Caco-2 (cell line): ENCODE results near the gene AKR1C2. TPM values are rescaled to one million over a fixed set of nuclear protein-coding genes. Genes with fewer than 3 reads are reported as not detected.
"Not testable (repeated sequence)": the region's sequence is repeated elsewhere in the genome, so short reads cannot be mapped to it uniquely, and the experiment has no call there.

Experiments
- BruUV-seq: library from RNA; stranded (reverse); fragments of 400-500 nt; replicated peaks from 2 replicates; lab custom pipeline; 2021; lab: Mats Ljungman, UMichigan
- CTCF ChIA-PET: fragments of 300-600 bp; sonication (Branson Sonifier 250); formaldehyde crosslinking; loops from one replicate; lab custom pipeline; 2022; ENCODE audit warnings: antibody characterized with exemption; lab: Charles Lee
- POLR2A ChIA-PET: fragments of 300-600 bp; sonication (Branson Sonifier 250); formaldehyde crosslinking; loops from one replicate; lab custom pipeline; 2022; ENCODE audit warnings: antibody characterized with exemption; lab: Charles Lee
- DNase-seq, 2 experiments: peaks; one replicate each; pipeline versions ENCODE4 v3.0.0 to v3.0.0-alpha.2; 2020 to 2022
- H3K27me3 ChIP-seq: replicated peaks from 2 replicates; pipeline ENCODE4 v1.6.0; 2011; ENCODE audit warnings: low read length; ENCODE audit not compliant: control insufficient read depth, insufficient read depth
- H3K36me3 ChIP-seq: 2 replicates; pipeline ENCODE4 v1.5.1; 2011; ENCODE audit warnings: low read length; ENCODE audit not compliant: control insufficient read depth, insufficient read depth
- H3K4me1 ChIP-seq: fragments of 250-450 bp; sonication (Bioruptor Pico); 2 replicates; pipeline ENCODE4 v1.5.1; 2020; ENCODE audit warnings: mild to moderate bottlenecking
- H3K4me3 ChIP-seq: 2 replicates; pipeline ENCODE4 v1.5.1; 2011; ENCODE audit warnings: low read depth, mild to moderate bottlenecking, control low read depth, low read length
- H3K9me3 ChIP-seq: fragments of 250-450 bp; sonication (Bioruptor Pico); 2 replicates; pipeline ENCODE4 v1.5.1; 2020; ENCODE audit warnings: mild to moderate bottlenecking, moderate library complexity
- H3K27ac Mint-ChIP-seq: one replicate; pipeline ENCODE4 v1.8.0; 2022; ENCODE audit warnings: mixed read lengths; ENCODE audit not compliant: unreplicated experiment
- H3K27me3 Mint-ChIP-seq: one replicate; pipeline ENCODE4 v1.8.0; 2022; ENCODE audit warnings: mixed read lengths; ENCODE audit not compliant: insufficient read depth, unreplicated experiment
- H3K36me3 Mint-ChIP-seq: one replicate; pipeline ENCODE4 v1.8.0; 2022; ENCODE audit warnings: mild to moderate bottlenecking, mixed read lengths; ENCODE audit not compliant: insufficient read depth, unreplicated experiment
- H3K4me1 Mint-ChIP-seq: one replicate; pipeline ENCODE4 v1.8.0; 2022; ENCODE audit warnings: low read depth, mixed read lengths; ENCODE audit not compliant: unreplicated experiment
- H3K4me3 Mint-ChIP-seq: one replicate; pipeline ENCODE4 v1.8.0; 2022; ENCODE audit warnings: mild to moderate bottlenecking, moderate library complexity, mixed read lengths; ENCODE audit not compliant: unreplicated experiment
- H3K9me3 Mint-ChIP-seq: one replicate; pipeline ENCODE4 v1.8.0; 2022; ENCODE audit warnings: mixed read lengths; ENCODE audit not compliant: unreplicated experiment
- intact Hi-C: fragments of 100-400 bp; cut with micrococcal nuclease; formaldehyde crosslinking; loops from one replicate; pipeline ENCODE4 v1.10.0; 2022; ENCODE audit not compliant: unreplicated experiment
- total RNA-seq: library from RNA; stranded (reverse); gene quantifications from 2 replicates; pipeline ENCODE4 v1.2.3, GENCODE V29; 2022

Gene AKR1C2
- total RNA-seq, 1 experiment from 2014 or later: 41.7 TPM

DNA sequence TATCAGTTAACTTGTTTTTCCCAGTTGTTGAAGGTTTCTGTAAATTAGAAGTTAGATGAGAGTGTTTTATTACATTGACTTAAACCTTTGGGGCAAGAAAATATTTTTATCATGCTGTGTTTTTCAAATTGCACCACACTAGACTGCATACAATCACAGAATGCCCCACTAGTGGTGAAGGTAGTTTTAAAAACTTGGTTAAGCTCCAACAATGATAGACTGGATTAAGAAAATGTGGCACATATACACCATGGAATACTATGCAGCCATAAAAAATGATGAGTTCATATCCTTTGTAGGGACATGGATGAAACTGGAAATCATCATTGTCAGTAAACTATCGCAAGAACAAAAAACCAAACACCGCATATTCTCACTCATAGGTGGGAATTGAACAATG, 33.3 kb downstream of the AKR1C2 start:
- H3K27me3 ChIP-seq, H3K9me3 ChIP-seq, BruUV-seq, H3K27ac Mint-ChIP-seq, H3K4me1 Mint-ChIP-seq, POLR2A ChIA-PET, H3K4me3 Mint-ChIP-seq, intact Hi-C loops, H3K4me3 ChIP-seq, CTCF ChIA-PET, H3K36me3 ChIP-seq, H3K9me3 Mint-ChIP-seq, DNase-seq, H3K4me1 ChIP-seq, H3K36me3 Mint-ChIP-seq, H3K27me3 Mint-ChIP-seq: not testable (repeated sequence)

DNA sequence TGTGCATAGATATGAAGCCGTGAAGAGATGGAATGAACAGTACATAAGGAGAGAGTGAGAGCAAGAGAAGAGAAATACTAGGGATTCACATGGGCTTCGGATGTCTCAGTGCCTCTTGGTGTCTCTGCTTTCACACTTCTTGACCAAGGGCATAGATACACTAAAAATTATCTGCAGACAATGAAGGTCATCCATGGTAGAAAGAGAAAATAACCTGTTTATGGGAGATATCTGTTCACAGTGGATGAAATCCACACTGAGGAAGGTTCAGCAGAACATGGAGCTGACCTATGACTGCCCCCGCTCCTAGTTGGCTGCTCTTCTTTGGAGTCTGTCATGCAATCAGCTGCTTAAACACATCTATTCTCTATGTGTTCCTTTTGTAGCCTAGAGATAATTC, 34.4 kb downstream of the AKR1C2 start:
- CTCF ChIA-PET, H3K4me3 ChIP-seq, H3K9me3 ChIP-seq, H3K4me1 ChIP-seq, H3K36me3 Mint-ChIP-seq, H3K4me1 Mint-ChIP-seq, H3K27me3 Mint-ChIP-seq, H3K27me3 ChIP-seq, H3K36me3 ChIP-seq, POLR2A ChIA-PET, intact Hi-C loops, DNase-seq, H3K27ac Mint-ChIP-seq, H3K4me3 Mint-ChIP-seq, H3K9me3 Mint-ChIP-seq, BruUV-seq: not testable (repeated sequence)

DNA sequence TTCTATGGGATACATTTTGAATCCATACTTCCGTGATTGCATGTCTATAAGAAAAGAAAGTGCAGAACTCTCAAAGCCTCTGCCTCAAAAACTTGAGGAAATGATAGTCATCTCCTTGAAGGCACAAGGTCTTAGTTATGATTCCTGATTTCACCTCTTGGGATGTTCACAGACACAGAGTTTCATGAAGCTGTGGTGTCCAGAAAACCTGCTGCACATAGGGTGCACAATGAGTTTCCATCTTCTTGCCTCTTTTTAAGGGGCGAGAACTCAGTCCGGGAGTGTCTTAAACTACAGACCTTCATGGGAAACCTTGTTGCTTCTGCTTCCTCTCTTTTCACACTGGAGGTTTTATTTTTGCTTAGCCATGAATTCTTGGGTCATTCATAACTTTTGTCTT, 36.5 kb downstream of the AKR1C2 start:
- CTCF ChIA-PET, H3K4me3 Mint-ChIP-seq, POLR2A ChIA-PET, H3K36me3 ChIP-seq, H3K27me3 ChIP-seq, H3K4me1 Mint-ChIP-seq, H3K36me3 Mint-ChIP-seq, H3K27ac Mint-ChIP-seq, H3K27me3 Mint-ChIP-seq, DNase-seq, H3K9me3 ChIP-seq, H3K4me1 ChIP-seq, H3K9me3 Mint-ChIP-seq, intact Hi-C loops, BruUV-seq, H3K4me3 ChIP-seq: not testable (repeated sequence)

DNA sequence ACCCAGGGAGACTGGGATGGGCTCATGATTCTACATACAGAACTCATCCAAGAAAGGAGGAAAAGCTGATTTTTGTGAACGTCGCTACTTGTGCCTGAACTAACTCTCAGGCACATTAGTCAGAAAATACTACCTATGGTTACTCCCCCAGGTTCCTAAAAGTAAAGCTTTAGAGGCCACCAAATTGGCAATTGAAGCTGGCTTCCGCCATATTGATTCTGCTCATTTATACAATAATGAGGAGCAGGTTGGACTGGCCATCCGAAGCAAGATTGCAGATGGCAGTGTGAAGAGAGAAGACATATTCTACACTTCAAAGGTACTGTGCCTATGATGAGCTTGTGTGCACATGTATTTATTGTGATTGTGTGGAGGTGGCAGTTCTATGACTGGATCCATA, 37.9 kb downstream of the AKR1C2 start:
- H3K4me1 ChIP-seq, intact Hi-C loops, DNase-seq, H3K27me3 ChIP-seq, H3K4me3 Mint-ChIP-seq, H3K9me3 ChIP-seq, CTCF ChIA-PET, H3K9me3 Mint-ChIP-seq, BruUV-seq, H3K4me3 ChIP-seq, H3K36me3 ChIP-seq, H3K4me1 Mint-ChIP-seq, H3K36me3 Mint-ChIP-seq, H3K27me3 Mint-ChIP-seq, H3K27ac Mint-ChIP-seq, POLR2A ChIA-PET: not testable (repeated sequence)

DNA sequence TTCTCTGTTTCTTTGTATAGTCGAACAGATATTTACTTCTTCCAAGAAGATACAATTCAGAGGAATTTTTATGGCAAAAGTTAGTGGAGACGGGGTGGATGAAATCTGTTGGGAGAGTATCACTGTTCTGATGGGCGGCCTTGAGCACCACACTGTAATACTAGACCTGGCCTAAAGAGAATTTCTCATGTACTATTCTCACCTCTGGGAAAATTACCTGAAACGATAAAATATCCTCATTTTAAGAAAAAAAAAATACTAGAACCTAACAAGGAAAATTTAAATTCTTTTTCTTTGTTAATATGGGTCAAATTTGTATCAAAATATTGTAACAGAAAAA, 39.9 kb downstream of the AKR1C2 start:
- H3K4me1 Mint-ChIP-seq, H3K9me3 ChIP-seq, H3K36me3 Mint-ChIP-seq, CTCF ChIA-PET, H3K4me3 Mint-ChIP-seq, H3K27me3 ChIP-seq, H3K9me3 Mint-ChIP-seq, BruUV-seq, POLR2A ChIA-PET, H3K27ac Mint-ChIP-seq, intact Hi-C loops, H3K36me3 ChIP-seq, H3K27me3 Mint-ChIP-seq, H3K4me1 ChIP-seq, H3K4me3 ChIP-seq, DNase-seq: not testable (repeated sequence)

DNA sequence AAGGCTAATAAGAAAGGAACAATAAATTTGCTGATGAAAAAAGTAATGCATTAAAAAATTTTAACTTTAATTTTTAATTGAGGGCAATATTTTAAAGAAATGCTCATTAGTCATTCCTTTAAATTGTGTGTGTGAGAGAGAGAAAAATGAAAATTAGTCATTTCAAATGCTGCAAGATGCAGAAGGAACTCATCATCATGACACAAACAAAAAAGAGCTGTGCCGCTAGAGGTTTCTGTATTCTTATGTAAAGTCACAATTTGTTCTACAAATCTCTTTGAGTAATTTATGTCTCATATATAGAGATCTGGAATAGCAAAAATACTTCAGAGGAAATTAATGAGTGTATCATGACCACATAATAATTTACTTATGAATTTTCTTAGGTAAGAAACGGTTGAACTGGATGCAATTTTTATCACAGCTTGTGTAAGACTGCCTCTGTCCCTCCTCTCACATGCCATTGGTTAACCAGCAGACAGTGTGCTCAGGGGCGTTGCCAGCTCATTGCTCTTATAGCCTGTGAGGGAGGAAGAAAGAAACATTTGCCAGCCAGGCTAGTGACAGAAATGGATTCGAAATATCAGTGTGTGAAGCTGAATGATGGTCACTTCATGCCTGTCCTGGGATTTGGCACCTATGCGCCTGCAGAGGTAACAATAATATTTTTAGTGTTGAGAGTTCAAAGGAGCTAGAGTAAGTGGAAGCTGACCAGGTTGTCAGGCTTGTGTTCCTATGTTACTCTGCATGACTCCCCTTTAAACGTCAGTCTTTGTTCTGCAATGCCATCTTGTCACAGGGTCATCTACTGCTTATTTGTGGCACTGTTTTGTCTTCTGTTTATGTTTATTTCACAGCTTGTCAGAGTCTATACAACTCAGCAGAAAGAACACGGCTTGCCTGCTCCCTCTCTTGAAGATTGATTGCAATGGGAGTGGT, 40.5 kb downstream of the AKR1C2 start, which contains the start of gene AKR1C1:
AKR1C1 (plus strand) TSS at position 540 of the 939 bp plus-strand sequence; CDS start at position 570, 30 bp downstream.
- DNase-seq, H3K9me3 ChIP-seq, H3K4me1 Mint-ChIP-seq, H3K36me3 ChIP-seq, POLR2A ChIA-PET, intact Hi-C loops, H3K9me3 Mint-ChIP-seq, H3K27me3 Mint-ChIP-seq, H3K4me1 ChIP-seq, H3K27me3 ChIP-seq, H3K36me3 Mint-ChIP-seq, H3K27ac Mint-ChIP-seq: not testable (repeated sequence)
- peak within 1 kb of the TSS; percentile 48 for H3K4me3 Mint-ChIP-seq
- 0 out of 2 replicates have a peak within 1 kb of the TSS, but pooled peaks have one; percentile 14 for H3K4me3 ChIP-seq
- CTCF ChIA-PET: interaction anchor here (0.6 kb wide), 2 partner anchors 14 to 20 kb away, joined by 3 to 8 read pairs; no protein-coding TSS in a partner anchor
- BruUV-seq: TSS peak; percentile 79

DNA sequence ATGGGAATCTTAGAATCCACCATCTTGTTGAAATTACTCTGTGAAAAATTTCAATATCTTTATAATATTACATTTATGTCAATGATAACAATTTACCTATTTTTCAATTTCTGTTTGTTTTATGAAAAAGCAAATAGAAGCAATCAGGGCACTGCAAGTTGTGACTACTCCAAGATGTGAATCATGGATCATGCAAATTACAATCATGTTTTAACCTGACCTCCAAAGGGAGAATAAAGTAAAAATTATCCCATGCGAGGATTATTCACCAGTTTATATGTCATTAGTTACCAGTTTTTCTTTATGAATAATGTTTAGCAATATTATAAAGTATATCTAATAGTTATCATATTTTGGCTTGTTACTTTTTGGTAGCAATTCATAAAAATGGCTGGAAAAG, 41.3 kb downstream of the AKR1C2 start:
- H3K27me3 ChIP-seq, DNase-seq, H3K4me1 ChIP-seq, H3K4me1 Mint-ChIP-seq, H3K4me3 Mint-ChIP-seq, H3K9me3 ChIP-seq, H3K9me3 Mint-ChIP-seq, POLR2A ChIA-PET, CTCF ChIA-PET, H3K4me3 ChIP-seq, H3K27ac Mint-ChIP-seq, H3K27me3 Mint-ChIP-seq, H3K36me3 Mint-ChIP-seq, BruUV-seq, H3K36me3 ChIP-seq, intact Hi-C loops: not testable (repeated sequence)
